ENCODE results near the gene PRR19. TPM values are rescaled to one million over a fixed set of nuclear protein-coding genes. Genes with fewer than 3 reads are reported as not detected.

Gene PRR19
- polyA plus RNA-seq, 1 donor: 0.49 TPM

DNA sequence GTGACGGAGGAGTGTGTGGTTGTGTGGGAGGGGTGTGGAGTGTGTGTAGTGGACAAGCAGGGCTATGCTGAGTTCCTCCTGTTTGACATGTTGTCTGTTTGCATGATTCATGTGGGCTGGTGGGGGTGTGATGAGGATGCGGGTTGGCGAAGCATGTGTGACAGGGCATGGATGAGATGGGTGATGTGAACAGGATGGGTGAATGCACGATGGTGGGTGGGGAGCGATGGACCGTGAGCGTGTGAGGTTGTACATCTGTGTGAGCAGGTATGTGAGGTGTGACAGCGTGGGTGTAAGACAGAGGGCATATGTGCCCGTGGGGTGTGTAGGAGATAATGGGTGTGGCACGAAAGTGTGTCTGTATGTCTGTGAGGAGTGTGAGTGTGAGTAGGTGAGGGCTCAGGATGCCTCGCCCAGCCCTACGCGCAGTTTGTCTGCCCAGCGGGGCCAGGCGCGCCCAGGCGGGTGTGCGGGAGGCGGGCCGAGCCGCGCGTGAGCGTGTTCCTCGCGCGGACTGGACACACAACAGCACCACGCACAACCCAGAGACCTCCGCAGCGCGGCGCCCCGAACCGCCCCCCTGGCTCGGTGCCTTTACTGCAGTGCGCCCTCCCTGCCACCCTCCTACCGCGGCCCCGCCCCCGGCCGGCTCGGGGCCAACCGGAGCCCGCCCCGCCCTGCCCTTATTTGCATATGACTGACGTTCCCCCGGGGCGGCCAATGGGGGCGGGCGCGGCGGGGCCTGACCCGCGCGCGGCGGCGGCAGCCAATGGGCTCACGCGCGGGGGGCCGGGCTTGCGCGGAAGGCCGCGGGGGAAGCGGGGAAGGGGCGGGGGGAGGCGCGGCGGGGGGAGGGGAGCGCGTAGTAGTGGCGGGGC lies 18.5 kb upstream of the PRR19 start:
- DNase-seq (ENCODE audit: low read depth): no peak

DNA sequence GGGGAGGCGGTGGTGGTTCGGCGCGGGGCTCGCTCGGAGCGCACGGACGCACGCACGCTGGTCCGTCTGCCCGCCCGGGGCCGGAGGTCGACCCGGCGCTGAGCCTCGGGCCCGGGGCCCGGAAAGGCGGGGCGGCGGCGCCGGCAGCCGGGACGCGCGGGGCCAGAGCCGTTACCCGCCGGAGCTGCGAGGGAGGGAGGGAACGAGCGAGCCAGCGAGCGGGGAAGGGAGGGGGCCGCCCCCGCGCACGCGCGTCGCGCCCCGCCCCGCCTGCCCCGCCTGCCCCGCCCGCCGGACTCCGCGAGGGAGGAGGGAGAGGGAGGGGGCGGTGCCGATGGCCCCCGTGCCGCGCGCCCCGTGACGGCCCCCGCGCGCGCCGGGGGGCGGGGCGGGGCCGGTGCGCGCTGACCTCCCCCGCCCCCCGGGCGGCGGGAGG lies 17.8 kb upstream of the PRR19 start:
- no peak for DNase-seq (ENCODE audit: low read depth)

DNA sequence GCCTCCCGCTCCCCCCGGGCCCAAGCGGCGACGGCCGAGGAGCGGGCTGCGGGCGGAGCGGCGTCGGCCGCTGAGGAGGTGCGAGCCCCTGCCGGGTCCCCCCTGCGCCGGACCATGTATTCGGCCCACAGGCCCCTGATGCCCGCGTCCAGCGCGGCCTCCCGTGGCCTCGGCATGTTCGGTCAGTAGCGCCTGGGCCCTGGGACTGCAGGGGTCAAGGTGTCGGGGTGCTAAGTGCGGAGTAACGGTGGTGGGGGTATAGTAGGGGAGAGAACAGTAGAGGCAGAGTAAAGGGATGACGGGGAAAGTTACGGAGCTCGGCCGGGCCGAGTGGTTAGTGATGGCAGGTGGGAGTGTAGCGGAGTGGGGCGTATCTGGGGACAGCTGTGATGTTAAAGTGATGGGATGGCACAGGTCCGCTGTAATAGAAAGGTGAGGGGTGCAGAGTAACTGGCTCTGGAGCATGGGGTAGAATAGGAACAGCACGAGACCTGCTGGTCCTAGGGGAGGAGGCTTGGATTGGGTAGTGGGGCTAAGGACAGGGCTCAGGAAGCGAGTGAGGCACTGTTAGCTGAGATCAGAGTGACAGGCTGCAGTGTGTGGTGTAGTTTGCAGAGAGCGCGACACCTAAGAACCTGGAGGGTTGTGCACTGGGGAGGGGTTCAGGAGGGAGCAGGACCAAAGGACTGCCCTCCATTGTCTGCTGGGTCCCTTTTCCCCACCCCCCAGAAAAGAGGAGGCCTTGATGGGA lies 17.2 kb upstream of the PRR19 start:
- DNase-seq (ENCODE audit: low read depth): no peak

DNA sequence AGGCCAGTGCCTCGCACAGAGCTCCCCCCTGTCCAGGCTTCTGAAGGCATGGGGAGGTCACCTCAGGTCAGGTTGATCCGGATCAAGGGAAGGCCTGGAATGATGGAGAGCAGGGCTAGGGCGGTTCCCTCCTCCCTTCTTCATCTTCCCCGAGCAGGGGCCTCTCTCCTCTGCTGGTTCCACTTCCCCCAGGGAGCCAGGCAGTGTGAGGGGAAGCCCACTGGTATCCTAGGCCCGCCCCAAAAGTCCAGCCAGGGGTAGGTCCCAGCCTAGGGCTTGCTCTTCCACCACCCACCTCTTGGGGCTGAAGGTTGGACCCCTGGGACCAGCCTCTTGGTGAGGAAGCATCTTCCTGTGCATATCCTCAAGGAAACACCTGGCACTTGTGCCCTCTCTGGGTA lies 16.4 kb upstream of the PRR19 start:
- no peak for DNase-seq (ENCODE audit: low read depth)

DNA sequence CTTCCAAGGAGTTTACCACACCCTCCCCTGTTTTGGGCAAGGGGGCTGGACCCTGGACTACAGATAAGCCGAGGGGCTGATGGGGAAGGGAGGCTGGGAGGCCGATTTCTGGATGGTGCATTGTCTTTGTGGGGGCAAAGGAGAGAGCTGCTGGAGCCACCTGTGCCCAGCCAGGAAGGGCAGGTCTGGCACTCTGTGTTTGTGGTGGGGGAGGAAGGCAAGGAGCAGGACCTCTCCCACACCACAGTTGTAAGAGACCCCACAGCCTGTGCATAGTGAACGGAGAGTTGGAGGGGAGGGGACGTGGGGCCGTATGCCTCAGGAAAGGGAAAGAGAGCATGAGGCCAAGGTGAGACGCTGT lies 16.0 kb upstream of the PRR19 start:
- DNase-seq (ENCODE audit: low read depth): no peak

DNA sequence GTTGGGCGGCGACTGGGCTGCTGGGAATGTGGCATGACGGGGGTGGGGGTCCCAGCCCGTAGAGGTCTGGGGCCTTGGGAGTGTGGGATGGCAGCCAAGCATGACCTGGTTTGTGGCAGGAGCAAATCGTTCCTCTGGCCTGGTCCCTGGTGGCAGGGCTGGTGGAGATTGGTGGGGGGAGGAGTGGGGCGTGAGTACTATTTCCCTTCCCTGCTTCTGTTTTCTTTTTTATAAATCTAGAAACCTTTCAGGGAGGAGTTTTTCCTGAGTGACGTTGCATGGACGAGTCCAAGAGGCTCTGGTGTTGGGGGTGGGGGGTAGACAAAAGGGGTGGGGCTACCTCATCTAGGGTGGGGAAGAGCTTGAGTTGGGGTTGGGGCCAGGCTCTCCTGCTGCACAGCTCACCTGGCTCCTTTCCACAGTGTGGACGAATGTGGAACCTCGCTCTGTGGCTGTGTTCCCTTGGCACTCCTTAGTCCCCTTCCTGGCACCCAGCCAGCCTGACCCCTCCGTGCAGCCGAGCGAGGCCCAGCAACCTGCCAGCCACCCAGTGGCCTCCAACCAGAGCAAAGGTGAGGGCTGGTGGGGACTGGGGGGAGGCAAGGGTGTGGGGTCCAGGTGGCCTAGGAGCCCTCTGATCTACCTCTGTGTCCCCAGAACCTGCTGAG lies 15.4 kb upstream of the PRR19 start:
- DNase-seq (ENCODE audit: low read depth): no peak

DNA sequence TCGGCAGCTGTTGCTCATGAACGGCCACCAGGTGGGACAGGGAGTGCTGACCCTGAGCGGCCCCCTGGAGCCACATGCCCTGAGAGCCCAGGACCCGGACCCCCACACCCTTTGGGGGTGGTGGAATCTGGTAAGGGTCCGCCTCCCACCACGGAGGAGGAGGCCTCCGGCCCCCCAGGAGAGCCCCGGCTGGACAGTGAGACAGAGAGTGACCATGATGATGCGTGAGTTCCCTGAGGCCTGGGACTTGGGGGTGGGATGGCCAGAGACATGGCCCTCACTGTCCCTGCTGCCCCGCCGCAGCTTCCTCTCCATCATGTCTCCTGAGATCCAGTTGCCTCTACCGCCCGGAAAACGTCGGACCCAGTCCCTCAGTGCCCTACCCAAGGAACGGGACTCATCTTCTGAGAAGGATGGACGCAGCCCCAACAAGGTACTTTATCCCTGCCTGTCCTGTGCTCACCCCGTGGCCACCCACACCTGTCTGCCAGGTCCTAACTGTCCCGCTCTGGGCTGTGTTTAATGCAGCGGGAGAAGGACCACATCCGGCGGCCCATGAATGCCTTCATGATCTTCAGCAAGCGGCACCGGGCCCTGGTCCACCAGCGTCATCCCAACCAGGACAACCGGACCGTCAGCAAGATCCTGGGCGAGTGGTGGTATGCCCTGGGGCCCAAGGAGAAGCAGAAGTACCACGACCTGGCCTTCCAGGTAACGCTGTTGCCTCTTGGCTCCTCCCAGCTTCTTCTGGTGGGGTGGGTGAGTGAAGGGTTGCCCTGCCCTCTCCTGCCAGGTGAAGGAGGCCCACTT lies 14.7 kb upstream of the PRR19 start:
- no peak for DNase-seq (ENCODE audit: low read depth)

DNA sequence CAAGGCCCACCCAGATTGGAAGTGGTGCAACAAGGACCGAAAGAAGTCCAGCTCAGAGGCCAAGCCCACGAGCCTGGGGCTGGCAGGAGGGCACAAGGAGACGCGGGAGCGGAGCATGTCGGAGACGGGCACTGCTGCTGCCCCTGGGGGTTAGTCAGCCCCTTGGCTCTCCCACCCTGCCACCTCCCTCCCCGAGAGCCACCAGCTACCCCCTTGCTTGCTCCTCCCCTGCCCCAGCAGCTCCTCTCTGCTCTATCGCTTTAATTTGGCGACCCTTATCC lies 14.2 kb upstream of the PRR19 start:
- no peak for DNase-seq (ENCODE audit: low read depth)

DNA sequence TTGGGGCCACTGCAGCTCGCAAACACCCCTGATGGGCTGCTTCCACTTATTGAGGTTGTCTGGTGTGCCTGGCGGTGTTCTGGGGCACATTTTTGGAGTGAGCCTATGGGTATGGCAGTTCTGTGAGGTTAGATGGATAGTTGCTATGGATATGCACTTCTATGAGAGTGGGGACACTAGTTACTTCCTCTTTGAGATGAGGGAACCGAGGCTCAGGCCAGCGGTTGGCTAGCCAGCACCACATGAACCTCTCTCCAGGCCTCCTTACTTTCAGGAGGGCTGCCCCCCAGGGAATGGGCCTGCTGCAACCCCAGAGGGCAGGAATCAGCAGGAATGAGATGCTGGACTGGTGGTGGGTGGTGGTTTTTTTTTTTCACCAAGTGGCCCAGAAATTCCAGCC lies 13.5 kb upstream of the PRR19 start:
- DNase-seq (ENCODE audit: low read depth): no peak

DNA sequence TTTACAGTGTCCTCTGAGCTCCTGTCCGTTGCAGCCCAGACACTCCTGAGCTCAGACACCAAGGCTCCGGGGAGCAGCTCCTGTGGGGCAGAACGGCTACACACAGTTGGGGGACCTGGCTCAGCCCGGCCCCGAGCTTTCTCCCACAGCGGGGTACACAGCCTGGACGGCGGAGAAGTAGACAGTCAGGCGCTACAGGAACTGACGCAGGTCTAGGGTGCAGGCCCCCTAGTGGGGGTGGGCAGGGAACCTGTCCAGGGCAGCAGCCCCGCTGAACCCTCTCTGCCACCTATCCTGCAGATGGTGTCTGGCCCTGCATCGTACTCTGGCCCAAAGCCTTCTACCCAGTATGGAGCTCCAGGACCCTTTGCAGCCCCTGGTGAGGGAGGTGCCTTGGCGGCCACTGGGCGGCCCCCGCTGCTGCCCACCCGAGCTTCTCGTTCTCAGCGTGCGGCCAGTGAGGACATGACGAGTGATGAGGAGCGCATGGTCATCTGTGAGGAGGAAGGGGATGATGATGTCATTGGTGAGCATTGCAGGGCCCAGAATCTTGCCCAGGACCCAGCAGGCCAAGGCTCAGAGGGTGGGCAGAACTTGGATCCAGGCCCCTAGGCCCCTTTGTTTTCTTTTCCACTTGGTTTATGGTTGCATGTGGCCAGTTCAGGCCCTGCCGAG lies 12.9 kb upstream of the PRR19 start:
- DNase-seq (ENCODE audit: low read depth): no peak

DNA sequence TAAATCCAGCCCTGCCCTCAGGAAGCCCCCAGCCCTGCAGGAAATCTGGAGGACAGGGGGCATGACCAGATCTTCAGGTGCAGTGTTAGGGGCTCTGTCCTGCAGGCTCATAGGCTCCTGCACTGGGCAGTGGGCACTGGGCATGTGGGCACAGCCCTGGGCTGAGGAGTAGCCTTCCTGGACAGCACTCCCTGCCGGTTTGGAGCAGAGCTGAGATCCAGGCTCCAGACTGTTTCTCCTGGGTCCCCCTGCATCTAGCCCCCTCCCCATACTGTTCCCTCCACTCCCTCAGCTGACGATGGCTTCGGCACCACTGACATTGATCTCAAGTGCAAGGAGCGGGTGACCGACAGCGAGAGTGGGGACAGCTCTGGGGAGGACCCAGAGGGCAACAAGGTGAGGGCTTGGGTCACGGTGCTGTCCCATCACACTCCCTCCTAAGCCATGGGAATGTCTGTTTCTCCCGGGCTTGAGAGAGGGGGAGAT lies 12.3 kb upstream of the PRR19 start:
- DNase-seq (ENCODE audit: low read depth): no peak

DNA sequence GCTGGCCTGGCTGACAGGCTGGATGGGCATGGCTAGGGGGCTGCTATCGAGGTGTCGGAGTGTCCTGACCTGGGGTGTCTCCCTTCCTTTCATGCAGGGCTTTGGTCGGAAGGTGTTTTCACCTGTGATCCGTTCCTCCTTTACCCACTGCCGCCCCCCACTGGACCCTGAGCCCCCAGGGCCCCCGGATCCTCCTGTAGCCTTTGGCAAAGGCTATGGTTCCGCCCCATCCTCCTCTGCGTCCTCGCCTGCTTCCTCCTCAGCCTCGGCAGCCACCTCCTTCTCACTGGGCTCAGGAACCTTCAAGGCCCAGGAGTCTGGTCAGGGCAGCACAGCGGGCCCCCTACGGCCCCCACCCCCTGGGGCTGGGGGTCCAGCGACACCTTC lies 11.8 kb upstream of the PRR19 start:
- DNase-seq (ENCODE audit: low read depth): no peak

DNA sequence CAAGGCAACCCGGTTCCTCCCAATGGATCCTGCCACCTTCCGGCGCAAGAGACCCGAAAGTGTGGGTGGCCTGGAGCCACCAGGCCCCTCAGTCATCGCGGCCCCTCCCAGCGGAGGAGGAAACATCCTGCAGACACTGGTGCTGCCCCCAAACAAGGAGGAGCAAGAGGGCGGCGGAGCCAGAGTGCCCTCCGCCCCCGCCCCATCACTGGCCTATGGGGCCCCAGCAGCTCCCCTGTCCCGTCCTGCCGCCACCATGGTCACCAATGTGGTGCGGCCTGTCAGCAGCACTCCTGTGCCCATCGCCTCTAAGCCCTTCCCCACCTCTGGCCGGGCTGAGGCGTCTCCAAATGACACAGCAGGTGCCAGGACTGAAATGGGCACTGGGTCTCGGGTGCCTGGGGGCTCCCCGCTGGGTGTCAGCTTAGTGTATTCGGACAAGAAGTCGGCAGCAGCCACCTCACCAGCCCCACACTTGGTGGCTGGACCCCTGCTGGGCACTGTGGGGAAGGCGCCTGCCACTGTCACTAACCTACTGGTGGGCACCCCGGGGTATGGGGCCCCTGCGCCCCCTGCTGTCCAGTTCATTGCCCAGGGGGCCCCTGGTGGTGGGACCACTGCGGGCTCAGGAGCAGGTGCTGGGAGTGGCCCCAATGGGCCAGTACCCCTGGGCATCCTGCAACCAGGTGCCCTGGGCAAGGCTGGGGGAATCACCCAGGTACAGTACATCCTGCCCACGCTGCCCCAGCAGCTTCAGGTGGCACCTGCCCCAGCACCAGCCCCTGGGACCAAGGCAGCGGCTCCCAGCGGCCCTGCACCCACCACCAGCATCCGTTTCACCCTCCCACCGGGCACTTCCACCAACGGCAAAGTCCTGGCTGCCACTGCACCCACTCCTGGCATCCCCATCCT lies 11.2 kb upstream of the PRR19 start:
- DNase-seq (ENCODE audit: low read depth): no peak

DNA sequence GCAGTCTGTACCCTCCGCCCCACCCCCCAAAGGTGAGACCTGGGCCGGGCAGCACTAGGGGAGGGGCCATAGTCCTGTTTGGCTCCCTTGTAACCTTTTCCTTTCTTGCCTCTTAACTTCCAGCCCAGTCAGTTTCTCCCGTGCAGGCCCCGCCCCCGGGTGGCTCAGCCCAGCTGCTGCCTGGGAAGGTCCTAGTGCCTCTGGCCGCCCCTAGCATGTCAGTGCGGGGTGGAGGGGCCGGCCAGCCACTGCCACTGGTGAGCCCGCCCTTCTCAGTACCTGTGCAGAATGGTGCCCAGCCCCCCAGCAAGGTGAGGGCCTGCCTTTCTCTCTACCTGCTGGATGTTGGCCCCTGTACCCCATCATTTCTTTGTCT lies 10.5 kb upstream of the PRR19 start:
- DNase-seq (ENCODE audit: low read depth): no peak

DNA sequence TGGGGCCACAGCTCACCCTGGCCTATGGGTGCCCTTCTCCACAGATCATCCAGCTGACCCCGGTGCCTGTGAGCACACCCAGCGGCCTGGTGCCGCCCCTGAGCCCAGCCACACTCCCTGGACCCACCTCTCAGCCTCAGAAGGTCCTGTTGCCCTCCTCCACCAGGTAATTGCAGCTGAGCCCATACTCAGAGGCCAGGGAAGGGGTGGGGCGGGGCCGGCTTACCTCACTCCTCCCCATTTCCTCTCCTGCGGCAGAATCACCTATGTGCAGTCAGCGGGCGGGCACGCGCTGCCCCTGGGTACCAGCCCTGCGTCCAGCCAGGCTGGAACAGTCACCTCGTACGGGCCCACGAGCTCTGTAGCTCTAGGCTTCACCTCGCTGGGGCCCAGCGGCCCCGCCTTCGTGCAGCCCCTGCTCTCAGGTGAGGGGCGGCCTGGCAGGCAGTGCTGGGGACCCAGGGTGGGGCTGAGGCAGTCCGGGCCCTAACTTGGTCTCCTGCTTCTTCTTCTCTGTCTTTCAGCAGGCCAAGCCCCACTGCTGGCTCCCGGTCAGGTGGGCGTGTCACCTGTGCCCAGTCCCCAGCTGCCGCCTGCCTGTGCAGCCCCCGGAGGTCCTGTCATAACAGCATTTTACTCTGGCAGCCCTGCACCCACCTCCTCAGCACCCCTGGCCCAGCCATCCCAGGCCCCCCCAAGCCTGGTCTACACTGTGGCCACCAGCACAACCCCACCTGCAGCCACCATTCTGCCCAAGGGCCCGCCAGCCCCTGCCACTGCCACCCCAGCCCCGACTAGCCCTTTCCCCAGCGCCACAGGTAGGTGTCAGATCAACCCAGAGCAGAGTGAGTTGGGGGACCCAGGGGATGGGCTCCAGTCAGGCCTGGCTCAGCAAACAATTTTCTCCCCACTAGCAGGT lies 9.6 kb upstream of the PRR19 start:
- no peak for DNase-seq (ENCODE audit: low read depth)

DNA sequence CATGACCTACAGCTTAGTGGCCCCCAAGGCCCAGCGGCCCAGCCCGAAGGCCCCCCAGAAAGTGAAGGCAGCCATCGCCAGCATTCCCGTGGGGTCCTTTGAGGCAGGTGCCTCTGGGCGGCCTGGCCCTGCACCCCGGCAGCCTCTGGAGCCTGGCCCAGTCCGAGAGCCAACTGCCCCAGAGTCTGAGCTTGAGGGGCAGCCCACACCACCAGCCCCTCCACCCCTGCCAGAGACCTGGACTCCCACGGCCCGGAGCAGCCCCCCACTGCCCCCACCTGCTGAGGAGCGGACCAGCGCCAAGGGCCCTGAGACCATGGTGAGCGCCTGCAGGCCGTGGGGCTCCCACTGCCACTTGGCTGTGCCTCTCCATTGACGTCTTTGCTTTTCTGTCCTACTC lies 9.0 kb upstream of the PRR19 start:
- no peak for DNase-seq (ENCODE audit: low read depth)

DNA sequence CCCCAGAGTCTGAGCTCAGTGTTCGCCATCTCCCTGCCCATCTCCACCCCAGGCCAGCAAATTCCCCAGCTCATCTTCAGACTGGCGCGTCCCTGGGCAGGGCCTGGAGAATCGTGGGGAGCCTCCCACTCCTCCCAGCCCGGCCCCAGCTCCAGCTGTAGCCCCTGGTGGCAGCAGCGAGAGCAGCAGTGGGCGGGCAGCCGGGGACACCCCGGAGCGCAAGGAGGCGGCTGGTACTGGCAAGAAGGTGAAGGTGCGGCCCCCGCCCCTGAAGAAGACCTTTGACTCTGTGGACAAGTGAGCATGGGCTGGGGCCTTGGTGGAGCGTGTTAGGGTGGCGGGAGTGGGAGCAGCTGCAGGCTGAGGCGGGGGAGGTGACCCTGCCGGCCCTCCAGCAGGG lies 8.4 kb upstream of the PRR19 start:
- DNase-seq (ENCODE audit: low read depth): no peak

DNA sequence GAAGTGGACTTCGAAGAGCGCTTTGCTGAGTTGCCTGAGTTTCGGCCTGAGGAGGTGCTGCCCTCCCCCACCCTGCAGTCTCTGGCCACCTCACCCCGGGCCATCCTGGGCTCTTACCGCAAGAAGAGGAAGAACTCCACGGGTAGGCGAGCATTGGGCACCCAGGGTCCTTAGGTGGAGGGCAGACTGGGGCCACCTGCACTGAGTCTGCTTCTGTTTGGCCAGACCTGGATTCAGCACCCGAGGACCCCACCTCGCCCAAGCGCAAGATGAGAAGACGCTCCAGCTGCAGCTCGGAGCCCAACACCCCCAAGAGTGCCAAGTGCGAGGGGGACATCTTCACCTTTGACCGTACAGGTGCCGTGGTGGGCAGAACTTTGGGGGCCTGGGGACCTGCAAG lies 8.0 kb upstream of the PRR19 start:
- DNase-seq (ENCODE audit: low read depth): no peak

DNA sequence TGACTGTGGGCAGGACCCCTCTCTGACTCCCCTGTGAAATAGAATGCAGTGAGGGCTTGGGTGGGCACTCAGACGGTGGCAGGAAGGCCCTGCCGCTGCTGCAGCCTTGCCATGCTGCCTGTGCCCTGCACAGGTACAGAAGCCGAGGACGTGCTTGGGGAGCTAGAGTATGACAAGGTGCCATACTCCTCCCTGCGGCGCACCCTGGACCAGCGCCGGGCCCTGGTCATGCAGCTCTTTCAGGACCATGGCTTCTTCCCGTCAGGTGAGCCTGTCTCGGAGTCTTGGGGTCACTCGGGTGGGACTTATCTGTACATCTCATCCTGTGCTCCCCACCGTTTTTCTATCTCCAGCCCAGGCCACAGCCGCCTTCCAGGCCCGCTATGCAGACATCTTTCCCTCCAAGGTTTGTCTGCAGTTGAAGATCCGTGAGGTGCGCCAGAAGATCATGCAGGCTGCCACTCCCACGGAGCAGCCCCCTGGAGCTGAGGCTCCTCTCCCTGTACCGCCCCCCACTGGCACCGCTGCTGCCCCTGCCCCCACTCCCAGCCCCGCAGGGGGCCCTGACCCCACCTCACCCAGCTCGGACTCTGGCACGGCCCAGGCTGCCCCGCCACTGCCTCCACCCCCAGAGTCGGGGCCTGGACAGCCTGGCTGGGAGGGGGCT lies 7.3 kb upstream of the PRR19 start:
- no peak for DNase-seq (ENCODE audit: low read depth)
